ENCODE measurements around the gene GULP1.
"Not testable (repeated sequence)": the region's sequence is repeated elsewhere in the genome, so short reads cannot be mapped to it uniquely, and the experiment has no call there.

Gene GULP1, protein sequence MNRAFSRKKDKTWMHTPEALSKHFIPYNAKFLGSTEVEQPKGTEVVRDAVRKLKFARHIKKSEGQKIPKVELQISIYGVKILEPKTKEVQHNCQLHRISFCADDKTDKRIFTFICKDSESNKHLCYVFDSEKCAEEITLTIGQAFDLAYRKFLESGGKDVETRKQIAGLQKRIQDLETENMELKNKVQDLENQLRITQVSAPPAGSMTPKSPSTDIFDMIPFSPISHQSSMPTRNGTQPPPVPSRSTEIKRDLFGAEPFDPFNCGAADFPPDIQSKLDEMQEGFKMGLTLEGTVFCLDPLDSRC

DNA sequence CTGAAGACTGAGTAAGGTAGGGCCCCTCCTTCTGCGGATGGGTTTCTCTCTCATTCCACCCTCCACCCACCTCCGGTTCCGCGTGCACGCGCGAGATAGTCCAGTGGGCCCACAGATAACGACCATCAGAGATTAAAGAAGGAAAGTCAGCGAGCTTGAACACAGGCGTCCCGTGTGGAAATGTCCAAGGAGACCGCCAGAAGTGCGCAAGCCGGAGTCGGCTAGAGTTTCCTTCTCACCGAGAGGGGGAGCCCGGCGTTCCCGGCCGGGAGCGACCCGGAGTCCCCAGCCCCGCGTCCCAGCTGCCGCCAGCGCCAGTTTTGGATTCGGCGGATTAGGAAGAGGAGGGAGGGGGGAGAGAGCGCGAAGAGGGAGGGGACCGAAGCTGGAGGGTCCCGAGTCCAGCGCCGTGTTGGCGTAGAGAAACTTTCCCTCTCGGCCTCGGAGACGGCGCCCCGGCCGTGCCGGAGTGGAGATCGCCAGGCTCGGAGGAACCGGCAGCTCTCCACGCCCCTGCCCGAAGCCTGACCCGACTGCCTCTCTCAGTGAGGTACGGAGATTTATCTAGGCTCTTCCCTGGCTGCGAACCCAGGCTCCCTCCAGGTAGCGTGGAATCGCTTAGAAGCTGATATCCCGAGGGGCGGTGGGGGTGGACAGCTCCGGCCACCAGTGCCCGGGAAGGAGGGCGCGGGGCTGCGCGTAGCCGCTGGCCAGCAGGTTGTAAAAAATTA, at the start of gene GULP1:
Gene GULP1 (plus strand): TSS at position 258 of the 731 bp plus-strand sequence. CDS start 185,829 bp downstream, outside the sequence.
- no peak for DNase-seq

DNA sequence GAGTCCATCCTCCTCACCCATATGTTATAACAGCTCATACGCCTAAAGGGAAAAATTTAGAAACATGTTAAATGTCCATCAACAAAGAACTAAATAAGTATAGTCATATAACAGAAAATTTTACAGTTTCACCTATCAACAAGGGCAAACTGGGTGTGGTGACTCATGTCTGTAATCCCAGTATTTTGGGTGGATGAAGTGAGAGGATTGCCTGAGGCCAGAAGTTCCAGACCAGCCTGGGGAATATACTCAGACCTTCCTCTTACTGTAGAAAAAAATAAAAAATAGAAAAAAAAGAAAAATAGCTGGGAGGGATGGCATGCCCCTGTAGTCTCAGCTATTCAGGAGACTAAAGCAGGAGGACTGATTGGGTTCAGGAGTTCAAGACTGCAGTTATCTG, 48.3 kb upstream of the GULP1 start:
- no peak for DNase-seq

DNA sequence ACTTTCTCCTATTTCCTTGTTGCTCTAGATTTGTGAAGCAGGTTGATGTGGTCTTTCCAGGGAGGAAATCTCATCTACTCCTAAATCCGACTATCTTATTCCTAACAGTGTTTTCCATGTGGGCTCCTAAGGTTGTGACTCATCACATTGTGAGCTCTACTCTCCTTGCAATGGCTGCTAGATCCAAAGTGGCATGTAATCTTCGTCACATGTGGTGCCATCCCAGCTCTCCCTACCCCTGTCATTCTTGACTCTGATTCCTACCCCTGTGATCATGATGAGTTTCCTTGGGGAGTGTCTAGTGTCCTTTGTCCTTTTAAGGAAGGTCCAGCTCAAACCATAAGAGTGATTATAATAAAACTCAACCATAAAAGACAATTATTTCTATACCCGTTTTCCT, 47.3 kb upstream of the GULP1 start:
- DNase-seq = no peak

DNA sequence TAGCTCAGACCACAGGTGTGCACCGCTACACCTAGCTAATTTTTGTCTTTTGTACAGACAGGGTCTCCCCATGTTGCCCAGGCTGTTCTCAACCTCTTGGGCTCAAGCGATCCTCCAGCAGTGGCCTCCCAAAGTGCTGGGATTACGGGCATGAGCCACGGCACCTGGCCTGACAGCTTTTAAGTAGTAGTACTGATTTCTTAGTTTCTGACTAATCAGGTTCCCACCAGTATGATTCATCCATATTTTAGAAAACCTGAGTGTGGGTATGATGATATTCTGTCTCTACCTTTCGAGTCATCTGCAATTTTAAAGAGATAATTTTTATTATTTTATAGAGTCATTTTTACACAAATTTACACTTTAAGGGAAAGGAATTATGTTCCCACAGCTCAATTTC, 46.4 kb upstream of the GULP1 start:
- no peak for DNase-seq

DNA sequence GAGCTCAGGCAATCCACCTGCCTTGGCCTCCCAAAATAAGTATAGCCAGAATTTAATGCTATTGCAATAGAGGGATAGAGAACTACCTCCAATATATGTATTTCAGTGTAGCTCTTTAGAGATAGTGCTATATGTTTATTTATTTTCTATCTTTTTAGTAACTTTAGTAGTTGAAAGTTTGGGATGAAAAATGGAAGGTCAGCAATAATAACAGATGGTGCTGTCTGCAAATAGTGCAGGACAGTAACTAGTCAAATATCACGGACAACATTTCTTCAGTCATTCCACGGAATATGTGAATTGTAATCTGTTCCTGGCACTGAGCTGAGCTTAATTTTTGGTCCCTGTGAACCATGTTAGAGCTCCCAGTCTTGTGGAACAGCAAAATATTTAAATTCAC, 43.2 kb upstream of the GULP1 start:
- DNase-seq = no peak

DNA sequence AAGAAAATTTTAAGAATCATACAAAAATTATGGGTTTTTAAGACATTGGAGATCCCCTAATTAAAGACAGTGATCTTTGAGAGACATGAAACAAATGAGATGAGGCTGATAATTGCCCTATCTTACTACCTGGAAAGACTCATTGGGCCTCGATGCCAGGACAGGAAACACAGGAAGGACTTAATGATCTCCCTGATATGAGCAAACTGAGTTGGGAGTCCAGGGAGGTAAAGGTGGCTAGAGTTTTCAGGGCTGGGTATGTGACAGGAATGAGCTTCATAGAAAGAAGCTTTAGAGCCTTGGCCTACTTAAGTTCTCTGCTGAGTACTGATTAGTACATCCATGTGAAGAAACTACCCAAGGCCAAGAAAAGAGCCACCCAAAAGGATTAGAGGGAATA, 40.6 kb upstream of the GULP1 start:
- no peak for DNase-seq

DNA sequence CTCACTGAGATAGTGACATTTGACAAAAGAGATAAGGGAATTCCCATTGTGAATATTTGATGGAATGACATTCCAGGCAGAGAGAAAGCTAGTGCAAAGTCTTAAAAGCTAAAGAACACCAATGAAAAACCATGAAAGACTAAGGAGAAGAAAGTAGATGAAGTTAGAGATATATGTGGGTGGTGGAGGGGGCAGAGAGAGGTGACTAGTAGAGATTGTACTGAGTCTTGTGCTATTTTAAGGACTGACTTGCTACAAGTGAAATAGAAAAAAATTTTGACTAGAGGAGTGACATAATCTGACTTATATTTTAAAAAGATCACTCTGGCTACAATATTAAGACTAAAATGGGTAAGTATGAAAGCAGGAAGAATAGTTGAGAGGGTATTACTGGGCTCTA, 35.3 kb upstream of the GULP1 start:
- no peak for DNase-seq

DNA sequence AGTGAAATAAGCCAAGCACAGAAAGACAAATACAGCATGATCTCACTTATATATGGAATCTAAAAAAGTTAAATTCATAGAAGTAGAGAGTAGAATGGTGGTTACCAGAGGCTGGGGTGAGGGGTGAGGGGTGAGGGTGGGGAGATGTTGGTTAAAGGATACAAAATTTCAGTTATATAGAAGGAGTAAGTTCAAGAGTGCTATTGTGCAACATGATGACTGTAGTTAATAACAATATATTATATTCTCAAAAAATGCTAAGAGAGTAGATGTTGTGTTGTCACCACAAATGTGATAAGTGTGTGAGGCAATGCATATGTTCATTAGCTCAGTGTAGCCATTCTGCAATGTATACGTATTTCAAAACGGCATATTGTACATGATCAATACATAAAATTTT, 26.4 kb upstream of the GULP1 start:
- DNase-seq = no peak

DNA sequence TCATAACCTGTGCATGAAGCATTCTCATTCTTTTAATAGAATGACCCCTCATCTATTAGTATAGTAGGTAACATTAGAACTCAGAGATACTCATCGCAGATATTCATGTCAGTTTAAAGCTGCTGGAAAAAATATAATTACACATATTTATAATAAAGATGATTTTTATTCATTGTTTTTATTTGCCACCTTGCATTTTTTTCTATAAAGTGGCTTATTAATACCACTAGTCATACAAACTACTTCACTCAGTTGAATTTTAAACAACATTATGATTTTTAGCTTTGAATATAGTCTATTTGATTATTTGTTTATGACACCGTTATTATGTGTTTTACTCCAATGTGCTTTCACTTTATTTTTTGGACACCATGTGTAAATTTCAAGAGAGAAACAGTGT, 23.9 kb upstream of the GULP1 start:
- no peak for DNase-seq

DNA sequence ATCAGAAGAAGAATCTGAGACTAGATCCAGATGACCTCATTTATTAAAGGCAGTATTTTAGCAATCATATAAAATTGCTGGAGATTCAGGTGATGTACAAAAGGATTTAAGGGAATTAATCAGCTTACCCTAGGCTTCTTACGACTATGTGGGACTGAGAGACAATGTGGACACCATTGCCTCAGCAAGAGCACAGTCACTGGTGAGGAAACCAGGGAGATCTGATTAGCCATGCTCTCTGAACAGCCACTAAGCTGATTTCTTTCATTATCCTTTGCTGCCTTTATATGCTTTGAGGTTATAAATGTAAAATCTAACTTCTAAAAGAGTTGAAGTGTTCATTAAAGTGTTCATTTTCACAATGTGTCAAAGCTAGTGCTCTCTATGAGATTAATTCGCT, 22.7 kb upstream of the GULP1 start:
- no peak for DNase-seq

DNA sequence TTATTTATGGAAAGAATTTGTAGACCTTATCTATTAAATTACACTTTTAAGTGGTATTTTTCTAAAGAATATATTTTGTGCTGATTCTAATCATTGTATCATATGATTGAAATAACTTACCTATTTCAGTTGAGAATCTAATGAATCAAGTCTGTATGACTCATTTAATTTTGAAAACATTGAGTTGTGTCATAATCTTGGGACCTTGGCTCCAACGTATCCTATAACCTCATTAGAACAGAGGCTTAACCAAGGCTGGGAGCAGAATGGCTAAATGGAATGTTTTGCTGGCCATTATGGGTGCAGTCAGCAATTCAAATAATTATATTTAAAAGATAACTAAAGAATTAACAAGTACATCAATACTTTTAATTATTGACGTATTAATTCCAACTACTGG, 19.6 kb upstream of the GULP1 start:
- DNase-seq = no peak

DNA sequence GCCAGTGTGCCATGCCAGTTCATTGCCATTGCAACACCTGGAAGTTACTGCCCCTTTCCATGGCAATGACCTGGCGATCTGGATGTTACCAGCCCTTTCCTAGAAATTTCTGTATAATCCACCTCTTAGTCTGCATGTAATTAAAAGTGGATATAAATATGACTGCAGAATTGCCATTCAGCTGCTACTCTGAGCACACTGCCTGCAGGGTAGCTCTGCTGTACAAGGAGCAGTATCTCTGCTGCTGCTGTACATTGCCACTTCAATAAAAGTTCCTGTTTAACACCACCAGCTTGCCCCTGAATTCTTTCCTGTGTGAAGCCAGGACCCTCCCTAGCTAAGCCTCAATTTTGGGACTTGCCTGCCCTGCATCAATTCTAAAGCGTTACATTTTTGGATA, 17.4 kb upstream of the GULP1 start:
- no peak for DNase-seq

DNA sequence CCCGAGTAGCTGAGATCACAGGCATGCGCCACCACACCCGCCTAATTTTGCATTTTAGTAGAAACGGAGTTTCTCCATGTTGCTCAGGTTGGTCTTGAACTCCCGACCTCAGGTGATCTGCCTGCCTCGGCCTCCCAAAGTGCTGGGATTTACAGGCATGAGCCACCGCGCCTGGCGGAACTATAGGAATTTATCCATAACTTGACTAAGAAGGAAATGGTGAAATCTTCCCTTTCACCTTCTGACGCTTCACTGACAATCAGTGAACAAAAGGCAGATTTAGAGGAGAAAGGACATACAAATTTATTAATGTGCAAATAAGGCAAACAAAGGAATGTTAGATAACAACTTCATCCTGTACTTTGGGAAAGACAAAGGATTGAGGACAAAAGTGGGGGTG, 15.4 kb upstream of the GULP1 start:
- DNase-seq = no peak

DNA sequence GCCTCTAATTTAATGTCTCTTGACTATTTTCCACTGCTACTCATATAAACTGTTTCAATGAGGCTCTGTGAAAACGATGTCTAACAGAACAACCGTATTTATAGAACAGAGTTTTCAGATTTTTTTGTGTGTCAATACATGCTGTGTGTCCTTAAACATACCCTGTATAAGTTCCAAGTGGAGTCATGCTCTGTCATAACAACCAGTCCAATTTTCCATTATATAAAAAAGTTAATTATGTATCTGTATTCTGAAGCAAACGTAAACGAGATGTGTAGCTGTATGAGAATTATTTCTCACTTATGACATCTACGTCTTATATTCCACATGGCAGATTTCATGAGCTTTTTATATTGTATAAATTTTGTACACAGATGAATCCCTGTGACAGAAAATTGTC, 13.9 kb upstream of the GULP1 start:
- DNase-seq = no peak

DNA sequence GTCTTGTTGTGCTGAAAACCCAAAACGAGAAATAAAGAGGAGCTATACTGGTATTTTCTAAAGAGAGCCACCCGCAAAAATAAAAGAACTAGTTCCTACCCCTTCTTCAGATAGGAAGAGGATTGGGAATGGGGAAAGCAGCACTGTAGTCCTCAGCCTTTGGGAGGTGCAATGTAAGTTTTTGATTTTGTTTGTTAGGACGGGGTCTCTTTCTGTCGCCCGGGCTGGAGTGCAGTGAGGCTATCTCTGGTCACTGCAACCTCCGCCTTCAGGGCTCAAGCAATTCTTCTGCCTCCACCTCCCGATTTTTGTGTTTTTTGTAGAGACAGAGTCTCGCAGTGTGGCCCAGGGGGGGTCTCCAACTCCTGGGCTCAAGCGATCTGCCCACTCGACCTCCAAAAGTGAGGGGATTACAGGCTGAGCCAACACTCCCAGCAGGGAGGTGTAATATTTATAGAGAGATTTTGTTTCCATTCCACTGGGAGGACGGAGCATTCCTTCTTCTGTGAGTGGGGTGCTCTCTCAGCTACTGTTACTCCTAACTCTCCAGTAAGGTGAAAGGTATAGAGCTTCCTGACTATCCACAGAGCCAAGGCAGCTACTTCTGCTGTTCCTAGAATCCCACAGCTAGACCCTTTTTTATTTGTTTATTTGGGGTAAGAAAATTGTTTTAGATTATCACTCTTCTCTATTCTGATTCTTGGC, 13.1 kb upstream of the GULP1 start:
- DNase-seq = no peak

DNA sequence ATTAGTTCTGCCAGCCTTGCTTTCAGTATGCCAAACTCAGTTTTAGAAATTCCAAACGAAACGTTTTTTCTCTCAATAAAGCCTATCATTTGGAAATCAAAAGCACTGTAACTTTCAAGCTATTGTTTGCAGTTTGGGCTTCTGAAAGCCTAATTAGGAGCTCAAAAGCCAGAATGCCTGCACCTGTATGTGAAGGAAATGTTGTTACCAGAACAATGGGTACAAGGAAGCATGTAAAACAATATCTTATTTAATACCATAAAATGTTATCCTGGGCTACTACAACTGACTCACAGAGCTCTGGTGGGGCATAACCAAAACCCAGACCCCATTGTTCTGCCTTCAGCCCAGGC, 12.6 kb upstream of the GULP1 start:
- no peak for DNase-seq

DNA sequence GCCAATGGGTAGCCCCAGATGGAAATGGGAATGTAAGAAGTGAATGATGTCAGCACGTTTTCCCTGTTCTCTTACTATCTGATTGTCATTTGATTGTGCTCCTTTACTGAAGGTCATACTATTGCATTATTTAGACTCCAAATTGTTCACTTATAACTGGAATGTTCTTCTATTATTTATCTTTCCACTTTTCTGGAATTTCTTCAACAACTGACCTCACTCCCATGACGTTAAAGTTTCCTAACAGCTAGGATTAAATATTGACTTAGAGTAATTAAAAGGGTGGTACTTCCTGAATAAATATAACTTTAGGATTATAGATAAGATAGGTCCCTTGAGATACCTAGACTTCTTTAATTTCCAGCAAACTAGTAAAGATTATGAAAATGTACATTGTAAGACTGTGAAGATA, 10.9 kb upstream of the GULP1 start:
- DNase-seq = no peak

DNA sequence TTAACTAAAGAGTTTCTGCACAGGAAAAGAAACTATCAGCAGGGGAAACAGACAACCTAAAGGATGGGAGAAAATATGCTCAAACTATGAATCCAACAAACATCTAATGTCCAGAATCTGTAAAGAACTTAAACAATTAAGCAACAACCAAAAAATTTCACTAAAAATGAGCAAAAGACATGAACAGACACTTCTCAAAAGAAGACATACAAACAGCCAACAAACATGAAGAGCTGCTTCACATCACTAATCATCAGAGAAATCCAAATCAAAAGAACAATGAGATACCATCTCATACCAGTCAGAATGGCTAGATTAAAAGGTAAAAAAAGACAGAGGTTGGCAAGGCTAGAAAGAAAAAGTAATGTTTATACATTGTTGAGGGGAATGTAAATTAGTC, 8.8 kb upstream of the GULP1 start:
- no peak for DNase-seq

DNA sequence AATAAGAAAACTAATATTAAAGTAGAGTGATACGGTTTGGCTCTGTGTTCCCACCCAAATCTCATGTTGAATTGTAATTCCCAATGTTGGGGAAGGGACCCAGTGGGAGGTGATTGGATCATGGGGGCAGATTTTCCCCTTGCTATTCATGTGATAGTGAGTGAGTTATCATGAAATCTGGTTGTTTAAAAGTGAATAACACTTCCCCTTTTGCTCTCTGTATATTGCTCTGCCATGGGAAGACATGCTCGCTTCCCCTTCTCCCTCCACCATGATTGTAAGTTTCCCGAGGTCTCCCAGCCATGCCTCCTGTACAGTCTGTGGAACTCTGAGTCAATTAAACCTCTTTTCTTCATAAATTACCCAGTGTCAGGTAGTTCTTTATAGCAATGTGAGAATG, 7.4 kb upstream of the GULP1 start:
- DNase-seq = not testable (repeated sequence)

DNA sequence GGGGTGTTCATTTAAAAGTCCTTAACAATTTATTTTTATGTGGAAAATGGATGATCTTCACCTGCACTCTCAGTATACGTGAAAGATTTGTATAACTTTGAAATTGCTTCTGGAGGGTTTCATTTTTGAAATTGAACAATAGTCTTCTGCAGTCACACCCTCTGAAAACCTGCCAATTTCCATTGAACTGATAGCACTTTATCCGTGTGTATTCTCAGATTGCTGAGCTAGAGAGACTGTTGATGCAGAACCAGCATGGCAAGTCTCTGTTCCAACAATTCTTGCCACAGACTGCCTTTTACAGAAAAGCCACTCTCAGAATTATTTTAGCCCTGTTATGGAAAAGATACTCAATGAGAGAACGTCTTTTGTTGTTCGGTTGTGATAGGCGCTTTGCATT, 6.6 kb upstream of the GULP1 start:
- DNase-seq = no peak

DNA sequence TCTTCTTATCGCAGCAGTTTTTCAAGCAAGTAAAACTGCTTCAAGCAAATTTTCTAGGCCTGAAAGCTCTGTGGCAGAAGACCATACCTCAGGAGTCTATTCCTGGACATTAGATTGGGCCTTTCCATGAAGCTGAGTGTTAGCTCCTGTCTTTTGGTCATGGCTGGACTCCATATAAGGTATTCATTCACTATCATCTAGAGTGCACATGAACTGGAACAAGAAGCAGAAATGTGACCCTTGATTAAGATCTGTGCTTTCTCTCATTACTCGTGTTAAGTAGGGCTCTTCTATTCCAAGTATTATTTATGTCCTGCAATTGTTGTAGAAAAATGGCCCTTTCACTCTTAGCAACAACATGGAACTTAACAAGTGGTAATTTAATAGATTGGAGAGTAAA, 5.9 kb upstream of the GULP1 start:
- no peak for DNase-seq

DNA sequence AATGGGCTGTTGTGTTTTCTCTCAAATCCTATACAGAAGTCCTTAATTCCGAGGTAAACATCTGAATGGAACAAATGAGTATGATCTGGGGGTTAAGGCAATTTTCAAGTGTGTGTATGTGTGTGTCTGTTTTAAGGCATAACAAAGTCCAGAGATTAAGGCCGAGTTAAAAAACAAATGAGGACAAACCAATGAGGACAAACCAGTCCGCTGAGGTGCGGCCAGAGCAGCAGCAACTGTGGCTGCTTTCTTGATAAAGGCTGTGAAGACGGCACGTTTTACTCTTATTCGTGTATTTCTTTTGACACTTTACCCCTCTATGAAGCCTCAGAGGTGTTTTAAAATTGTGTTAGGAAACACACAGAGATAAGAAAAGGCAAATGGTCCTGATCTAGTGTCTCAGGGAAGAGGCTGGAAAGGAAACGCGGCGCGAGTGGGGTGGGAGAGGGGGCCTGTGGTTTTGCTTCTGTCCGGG, 495 bp upstream of the GULP1 start:
- DNase-seq = no peak

DNA sequence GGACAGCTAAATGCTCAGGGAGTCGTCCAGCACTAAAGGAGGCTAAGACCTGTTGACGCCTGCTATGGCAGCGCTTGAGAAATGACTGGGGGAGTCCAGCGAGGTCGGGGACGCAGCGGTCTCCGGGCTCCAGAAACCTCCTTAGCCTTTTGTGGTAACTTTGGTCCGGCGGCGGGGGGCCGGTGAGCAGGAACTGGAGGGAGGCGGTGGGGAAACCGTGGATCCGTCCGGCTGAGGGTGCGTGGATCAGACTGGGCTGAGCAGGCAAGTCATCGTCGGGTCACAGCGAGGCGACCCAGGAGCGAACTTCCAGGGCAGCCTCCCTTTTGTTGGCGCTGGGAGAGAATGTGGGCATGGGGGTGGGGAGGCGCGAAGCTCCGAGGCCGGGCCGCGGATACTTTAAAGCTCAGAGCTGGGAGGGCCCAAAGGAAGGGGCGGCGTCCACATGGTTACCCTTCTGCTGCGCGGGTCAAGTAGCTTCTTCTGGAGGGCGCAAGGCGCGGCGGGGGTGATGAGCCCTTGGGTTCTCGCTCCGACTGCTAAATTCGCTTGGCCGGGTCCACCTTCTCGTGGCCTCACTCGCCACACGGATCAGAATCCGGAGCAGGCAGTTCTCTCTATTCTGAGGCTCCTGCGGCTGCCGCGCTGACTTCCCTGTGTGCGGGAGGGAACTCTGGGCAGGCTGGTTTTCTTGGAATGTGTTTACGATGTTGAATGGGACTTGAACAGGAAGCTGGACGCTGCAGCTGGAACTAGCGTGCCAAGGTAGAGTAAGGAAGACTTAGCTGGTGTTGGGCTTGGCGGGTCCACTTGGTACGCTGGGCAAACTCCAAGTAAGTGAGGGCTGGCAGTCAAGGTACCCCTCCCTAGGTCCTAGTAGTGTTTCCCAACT, 920 bp downstream of the GULP1 start:
- no peak for DNase-seq
